ENCODE results near the gene EIF3L.

Gene EIF3L

GRCh38 chr22:37930270-37930951, 81.2 kb downstream of the EIF3L start:
- peak; percentile 49 for DNase-seq

GRCh38 chr22:37930952-37931440, 81.8 kb downstream of the EIF3L start:
- DNase-seq: no peak

DNA sequence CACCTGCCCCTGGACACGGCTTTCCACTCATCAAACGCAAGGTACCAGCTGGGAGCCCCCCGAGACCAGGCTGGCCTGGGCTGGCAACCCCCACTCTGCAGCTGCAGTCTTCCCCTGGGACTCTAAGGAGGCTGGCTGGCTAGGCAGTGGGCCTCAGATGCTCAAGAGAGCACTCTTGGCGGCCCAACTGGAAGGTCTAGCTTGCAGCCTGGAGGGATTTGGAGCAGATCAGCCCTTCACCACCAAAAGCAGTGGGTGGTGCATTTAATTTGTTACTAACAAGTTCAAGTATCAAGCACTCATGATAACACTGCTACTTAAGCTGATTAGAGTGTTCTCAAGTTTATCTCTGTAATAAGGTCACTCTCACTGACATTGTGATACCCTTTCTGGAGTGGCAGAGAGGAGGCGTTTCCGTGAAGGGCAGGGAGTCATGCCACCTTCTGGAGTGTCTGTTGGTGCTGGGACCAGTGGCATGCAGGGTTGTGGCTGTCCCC, 82.7 kb downstream of the EIF3L start:
- DNase-seq: no peak

DNA sequence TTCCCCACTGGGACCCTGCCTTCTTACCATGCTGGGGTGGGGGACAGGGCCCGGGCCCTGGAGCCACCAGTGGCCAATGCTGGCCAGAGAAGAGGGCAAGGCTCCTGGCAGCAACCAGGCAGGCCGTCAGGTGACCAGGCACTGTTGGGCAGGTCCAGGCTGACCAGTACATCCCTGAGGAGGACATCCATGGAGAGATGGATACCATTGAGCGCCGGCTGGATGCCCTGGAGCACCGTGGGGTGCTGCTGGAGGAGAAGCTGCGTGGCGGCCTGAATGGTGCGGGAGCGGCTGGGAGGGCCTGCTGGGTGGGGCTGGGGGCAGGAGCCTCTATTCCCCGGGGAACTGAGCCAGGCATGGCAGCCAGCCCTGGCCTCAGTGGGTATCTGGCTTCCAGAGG, 83.2 kb downstream of the EIF3L start:
- DNase-seq: no peak

DNA sequence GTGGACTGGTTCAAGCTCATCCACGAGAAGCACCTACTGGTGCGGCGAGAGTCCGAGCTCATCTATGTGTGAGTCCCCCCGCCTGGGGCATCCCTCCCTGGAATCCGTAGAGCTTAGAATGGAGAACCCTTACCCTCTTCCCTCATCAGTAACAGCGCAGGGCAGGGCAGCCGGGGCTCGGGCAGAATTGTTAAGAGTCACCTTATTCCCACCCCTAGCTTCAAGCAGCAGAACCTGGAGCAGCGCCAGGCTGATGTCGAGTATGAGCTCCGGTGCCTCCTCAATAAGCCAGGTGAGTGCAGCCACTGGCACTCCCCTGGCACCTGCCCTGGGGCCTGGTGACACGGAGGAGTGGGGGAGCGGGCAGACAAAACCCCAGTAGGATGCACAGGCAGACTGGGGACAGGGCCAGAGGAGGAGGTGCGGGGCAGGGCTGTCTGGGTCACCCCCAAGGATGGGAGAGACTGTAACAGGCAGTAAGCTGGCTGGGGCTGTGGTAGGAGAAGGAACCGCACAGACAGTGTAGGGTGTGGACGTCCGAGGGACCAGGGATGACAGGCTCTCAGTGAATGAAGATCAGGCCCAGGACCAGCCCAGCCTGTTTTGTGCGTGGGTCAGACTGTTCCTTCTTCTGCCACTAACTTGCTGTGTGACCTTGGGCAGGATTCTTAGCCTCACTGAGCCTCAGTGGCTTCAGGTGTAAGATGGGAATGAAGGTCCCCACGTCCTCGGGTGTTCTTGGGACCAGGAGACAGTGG, 83.8 kb downstream of the EIF3L start:
- no peak for DNase-seq

DNA sequence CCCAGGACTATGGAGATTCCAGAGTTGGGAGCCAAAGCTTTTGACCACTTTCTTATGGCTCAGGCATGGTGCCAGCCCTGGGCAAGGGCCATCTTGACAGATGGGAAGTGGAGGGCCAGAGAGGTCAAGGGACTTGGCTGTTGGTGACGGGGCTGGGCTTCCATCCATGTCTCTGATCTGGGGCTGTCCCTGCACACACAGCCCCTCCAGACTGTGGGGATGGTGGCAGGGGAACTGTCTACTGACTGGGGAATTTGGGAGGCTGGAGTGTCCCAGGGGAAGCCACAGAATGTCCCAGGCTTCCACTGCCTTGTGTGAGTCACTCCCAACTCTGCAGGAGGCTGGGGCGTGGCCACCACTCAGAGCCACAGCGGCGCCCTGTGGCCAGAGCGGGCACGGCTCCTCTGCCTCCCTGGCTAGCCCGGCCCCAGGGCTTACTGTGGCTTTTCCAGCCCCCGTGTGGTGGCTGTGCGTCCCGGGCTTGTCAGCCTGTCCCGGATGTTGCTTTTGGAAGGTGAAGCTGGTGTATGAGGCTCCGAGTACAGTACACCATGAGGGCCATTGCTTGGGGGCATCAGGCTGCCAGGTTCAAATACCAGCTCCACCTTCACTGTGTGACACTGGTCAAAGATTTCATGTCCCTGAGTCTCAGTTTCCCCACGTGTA, 84.6 kb downstream of the EIF3L start:
- peak; percentile 97 for DNase-seq

Measured in fibroblast of skin of back (primary cell).